Activated T-helper 2 cell treated with anti-CD3 and anti-CD28 coated beads, Interferon-gamma antibody, Interleukin-2, Interleukin-4, amounts not matched to agents 10 μg/mL and 5 μg/mL and 100 μg/mL, durations not matched to agents 14 hours and 24 hours and 36 hours (primary cell): ENCODE results near the gene ZNF22. TPM values are rescaled to one million over a fixed set of nuclear protein-coding genes. Genes with fewer than 3 reads are reported as not detected.
A peak's percentile ranks its signal among the peaks of the same experiment; 100 is the strongest.

Source experiments
- DNase-seq: peaks from one replicate; pipeline ENCODE4 v3.0.0; 2021; ENCODE audit warnings: low spot score
- H3K27ac Mint-ChIP-seq: one replicate; pipeline ENCODE4 v1.8.0; 2021; ENCODE audit warnings: mixed read lengths
- H3K27me3 Mint-ChIP-seq: one replicate; pipeline ENCODE4 v1.8.0; 2021; ENCODE audit warnings: low read depth, mixed read lengths
- H3K36me3 Mint-ChIP-seq: one replicate; pipeline ENCODE4 v1.8.0; 2021; ENCODE audit warnings: low read depth, mixed read lengths
- H3K4me1 Mint-ChIP-seq: one replicate; pipeline ENCODE4 v1.8.0; 2021; ENCODE audit warnings: low read depth, mixed read lengths
- H3K4me3 Mint-ChIP-seq: one replicate; pipeline ENCODE4 v1.8.0; 2021; ENCODE audit warnings: low read depth, mild to moderate bottlenecking, moderate library complexity, mixed read lengths
- H3K9me3 Mint-ChIP-seq: one replicate; pipeline ENCODE4 v1.8.0; 2021; ENCODE audit warnings: mixed read lengths
- intact Hi-C: fragments of 100-400 bp; cut with micrococcal nuclease; formaldehyde crosslinking; loops from one replicate; pipeline ENCODE4 v1.15.1; 2023
- total RNA-seq: library from RNA; stranded (reverse); gene quantifications from 2 replicates; pipeline ENCODE4 v1.2.3, GENCODE V29; 2022

The ZNF22 gene
- total RNA-seq, 1 donor from 2014 or later = 25.6 TPM

GRCh38 chr10:44992732-44993225, 7.9 kb upstream of the ZNF22 start:
- peaks cover 13% of the 10 kb centered on the region for H3K27me3 Mint-ChIP-seq
- intact Hi-C loops = no loop called here
- H3K27ac Mint-ChIP-seq = no peak overlapping the region
- peaks cover 21% of the 10 kb centered on the region for H3K4me1 Mint-ChIP-seq
- no peak overlapping the region for H3K4me3 Mint-ChIP-seq
- DNase-seq = no peak
- H3K36me3 Mint-ChIP-seq = no peaks in the 10 kb centered on the region
- no peaks in the 10 kb centered on the region for H3K9me3 Mint-ChIP-seq

DNA sequence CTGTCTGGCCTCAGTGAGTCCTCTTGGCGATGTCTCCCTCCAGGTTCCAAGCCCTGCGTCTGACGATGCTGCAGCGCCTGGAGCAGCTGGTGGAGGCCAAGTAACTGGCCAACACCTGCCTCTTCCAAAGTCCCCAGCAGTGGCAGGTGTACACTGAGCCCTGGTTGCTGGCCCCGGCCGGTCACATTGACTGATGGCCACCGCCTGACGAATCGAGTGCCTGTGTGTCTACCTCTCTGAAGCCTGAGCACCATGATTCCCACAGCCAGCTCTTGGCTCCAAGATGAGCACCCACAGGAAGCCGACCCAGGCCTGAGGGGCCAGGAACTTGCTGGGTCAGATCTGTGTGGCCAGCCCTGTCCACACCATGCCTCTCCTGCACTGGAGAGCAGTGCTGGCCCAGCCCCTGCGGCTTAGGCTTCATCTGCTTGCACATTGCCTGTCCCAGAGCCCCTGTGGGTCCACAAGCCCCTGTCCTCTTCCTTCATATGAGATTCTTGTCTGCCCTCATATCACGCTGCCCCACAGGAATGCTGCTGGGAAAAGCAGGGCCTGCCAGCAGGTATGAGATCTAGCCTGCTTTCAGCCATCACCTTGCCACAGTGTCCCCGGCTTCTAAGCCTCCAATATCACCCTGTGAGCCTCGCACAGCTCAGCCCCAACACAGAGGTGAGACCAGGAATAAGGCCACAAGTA, 7.3 kb upstream of the ZNF22 start:
- no peak overlapping the region for H3K27ac Mint-ChIP-seq
- intact Hi-C loops = no loop called here
- peaks cover 16% of the 10 kb centered on the region for H3K27me3 Mint-ChIP-seq
- no peaks in the 10 kb centered on the region for H3K36me3 Mint-ChIP-seq
- H3K4me3 Mint-ChIP-seq = no peak overlapping the region
- H3K9me3 Mint-ChIP-seq = no peaks in the 10 kb centered on the region
- DNase-seq = no peak
- peaks cover 21% of the 10 kb centered on the region for H3K4me1 Mint-ChIP-seq

DNA sequence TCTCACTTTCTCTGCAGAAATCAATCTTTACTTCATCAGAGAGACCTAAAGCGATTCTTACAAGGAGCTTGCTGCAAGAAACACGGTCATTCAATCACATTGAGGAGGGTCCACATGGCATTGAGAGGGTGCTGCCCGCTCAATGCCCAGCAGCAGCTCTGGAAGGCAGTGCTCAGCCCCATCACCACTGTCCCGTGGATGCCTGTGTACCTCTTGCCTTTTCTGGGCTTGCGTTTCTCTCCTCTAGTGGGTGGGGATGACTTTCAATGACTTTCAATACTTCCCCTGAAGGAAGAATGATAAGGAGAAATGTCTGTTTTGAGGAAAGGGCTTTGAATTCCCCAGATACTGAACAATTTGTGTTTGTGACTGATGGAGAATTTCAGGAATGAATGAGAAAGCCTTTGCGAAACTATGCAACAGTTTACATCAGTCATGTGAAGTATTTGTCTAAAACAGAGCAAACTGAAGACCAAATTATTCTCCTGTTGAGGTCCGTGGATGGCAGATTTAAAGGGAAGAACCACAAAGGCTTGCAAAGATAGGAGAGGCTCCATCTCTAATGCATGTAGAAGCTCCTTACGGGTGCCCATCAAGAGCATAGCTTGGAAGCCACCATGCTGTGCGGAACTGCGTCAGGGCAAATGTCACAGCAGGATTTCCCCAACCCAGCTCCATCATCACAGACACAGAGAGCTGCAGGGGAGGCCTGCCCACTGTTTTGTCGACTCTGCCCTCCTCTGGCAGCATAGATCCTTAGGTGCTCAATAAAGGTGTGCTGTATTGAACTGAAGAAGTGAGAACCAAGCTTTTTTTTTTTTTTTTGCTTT, 6.6 kb upstream of the ZNF22 start:
- intact Hi-C loops = no loop called here
- Mint-ChIP-seq H3K4me3 (no peak overlapping the region), H3K36me3 (no peaks in the 10 kb centered on the region), H3K4me1 (peaks cover 21% of the 10 kb centered on the region), H3K27ac (no peak overlapping the region), H3K9me3 (no peaks in the 10 kb centered on the region), H3K27me3 (peaks cover 17% of the 10 kb centered on the region)
- DNase-seq = no peak

GRCh38 chr10:44994752-44995530, 5.8 kb upstream of the ZNF22 start:
- no peak overlapping the region for H3K27ac Mint-ChIP-seq
- no peaks in the 10 kb centered on the region for H3K9me3 Mint-ChIP-seq
- H3K27me3 Mint-ChIP-seq = peaks cover 16% of the 10 kb centered on the region
- DNase-seq = no peak
- H3K36me3 Mint-ChIP-seq = peaks cover under 1% of the 10 kb centered on the region
- H3K4me3 Mint-ChIP-seq = no peak overlapping the region
- intact Hi-C loops = no loop called here
- peaks cover 27% of the 10 kb centered on the region for H3K4me1 Mint-ChIP-seq

DNA sequence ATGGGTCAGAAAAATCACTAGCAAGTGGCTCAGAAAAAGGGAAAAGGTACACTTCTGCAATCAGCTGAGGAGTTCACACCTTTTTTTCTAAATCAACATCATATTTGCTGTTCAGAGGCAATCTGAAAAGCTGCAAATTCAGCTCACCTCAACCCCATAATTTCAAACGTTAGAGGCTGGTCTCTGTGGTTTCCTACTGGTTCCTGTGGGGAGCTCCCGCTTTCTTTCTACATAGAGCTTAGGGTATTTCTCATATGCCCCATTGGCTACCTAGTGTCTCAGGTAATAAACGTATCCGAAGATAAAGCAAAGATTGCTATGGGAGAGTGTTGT, 5.2 kb upstream of the ZNF22 start:
- H3K27me3 Mint-ChIP-seq = peaks cover 13% of the 10 kb centered on the region
- peaks cover 32% of the 10 kb centered on the region for H3K4me1 Mint-ChIP-seq
- intact Hi-C loops = no loop called here
- peaks cover 4% of the 10 kb centered on the region for H3K36me3 Mint-ChIP-seq
- H3K27ac Mint-ChIP-seq = no peak overlapping the region
- H3K4me3 Mint-ChIP-seq = no peak overlapping the region
- no peaks in the 10 kb centered on the region for H3K9me3 Mint-ChIP-seq
- no peak for DNase-seq

DNA sequence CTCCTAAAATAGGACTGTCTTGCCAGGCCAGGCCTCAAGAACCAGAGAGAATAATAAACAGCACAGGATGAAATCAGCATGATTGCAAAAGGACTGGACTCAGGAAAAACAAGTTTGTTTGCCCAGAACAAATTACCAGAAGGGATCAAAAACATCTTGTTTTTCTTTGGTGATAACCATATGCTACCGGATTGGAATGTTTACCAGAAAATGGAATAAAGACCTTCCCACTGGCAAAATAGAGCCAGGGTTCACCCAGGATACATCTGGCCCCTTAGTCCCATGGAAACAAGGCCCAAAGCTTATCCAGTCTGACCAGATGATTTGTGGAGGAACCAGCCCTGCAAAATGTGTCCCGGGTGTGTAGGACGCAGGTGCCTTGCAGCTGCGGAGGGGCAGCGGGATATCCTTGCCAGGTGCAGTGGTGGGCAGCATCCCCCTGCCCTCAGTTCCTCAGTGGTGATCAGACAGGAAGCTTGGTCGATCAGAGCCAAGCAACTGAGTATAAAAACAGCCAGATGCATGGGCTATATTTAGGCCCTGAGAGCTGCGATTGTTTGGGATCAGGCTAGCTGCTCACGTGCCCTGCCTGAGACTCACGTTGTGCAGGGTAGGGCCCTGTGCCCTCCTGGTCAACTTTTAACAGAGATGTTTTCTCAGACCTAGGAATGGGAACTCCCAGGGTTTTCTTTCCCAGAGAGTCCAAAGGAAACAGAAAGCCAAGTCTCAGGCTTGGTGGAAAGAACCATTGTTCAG, 4.6 kb upstream of the ZNF22 start:
- DNase-seq = no peak
- Mint-ChIP-seq H3K27me3 (peaks cover 10% of the 10 kb centered on the region), H3K9me3 (no peaks in the 10 kb centered on the region), H3K4me1 (peaks cover 32% of the 10 kb centered on the region), H3K27ac (no peak overlapping the region), H3K4me3 (no peak overlapping the region), H3K36me3 (peaks cover 4% of the 10 kb centered on the region)
- intact Hi-C loops = no loop called here

- Mint-ChIP-seq H3K9me3 (peaks cover under 1% of the 10 kb centered on the region), H3K27ac (no peak overlapping the region), H3K4me1 (peaks cover 35% of the 10 kb centered on the region), H3K27me3 (peaks cover 10% of the 10 kb centered on the region), H3K36me3 (peaks cover 11% of the 10 kb centered on the region), H3K4me3 (no peak overlapping the region)
- intact Hi-C loops = no loop called here
- no peak for DNase-seq
Measured at GRCh38 chr10:44997105-44997748, 3.5 kb upstream of the ZNF22 start.

- no peak overlapping the region for H3K27ac Mint-ChIP-seq
- no peak for DNase-seq
- peaks cover 43% of the 10 kb centered on the region for H3K4me1 Mint-ChIP-seq
- H3K9me3 Mint-ChIP-seq = peaks cover 8% of the 10 kb centered on the region
- intact Hi-C loops = no loop called here
- H3K4me3 Mint-ChIP-seq = no peak overlapping the region
- peaks cover 21% of the 10 kb centered on the region for H3K36me3 Mint-ChIP-seq
- H3K27me3 Mint-ChIP-seq = peaks cover 10% of the 10 kb centered on the region
Measured at GRCh38 chr10:44998146-44998631, 2.5 kb upstream of the ZNF22 start.

DNA sequence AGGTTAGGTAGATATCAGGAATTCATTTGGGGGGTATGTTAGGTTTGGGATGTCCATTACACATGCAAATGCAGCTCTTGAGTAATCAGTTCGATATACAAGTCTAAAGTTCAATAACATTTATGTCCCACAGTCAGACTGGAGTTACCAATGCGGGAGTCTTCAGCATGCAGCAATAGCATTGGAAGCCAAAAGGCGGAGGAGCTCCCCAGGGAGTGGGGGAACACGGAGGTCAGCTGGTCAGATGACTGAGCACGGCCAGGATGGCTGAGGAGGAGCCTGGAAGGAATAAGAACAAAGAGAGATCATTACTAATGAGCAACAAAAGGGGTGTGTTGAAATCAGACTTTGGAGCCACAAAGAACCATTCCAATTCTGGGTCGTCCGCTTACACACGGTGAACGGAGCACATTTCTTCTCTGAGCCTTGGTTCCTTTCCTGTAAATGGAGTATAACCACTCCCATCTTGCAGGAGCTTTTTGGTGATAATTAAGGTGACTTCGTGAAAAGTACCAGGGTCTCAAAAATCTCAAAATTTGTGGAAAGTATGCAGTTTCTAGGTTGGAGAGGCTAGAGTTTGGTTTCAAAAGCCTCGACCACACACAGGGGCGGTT, 478 bp upstream of the ZNF22 start:
- Mint-ChIP-seq H3K36me3 (peaks cover 41% of the 10 kb centered on the region), H3K4me1 (peaks cover 42% of the 10 kb centered on the region), H3K4me3 (peak overlapping the region; percentile 86), H3K27ac (peak overlapping the region; percentile 93), H3K9me3 (peaks cover 22% of the 10 kb centered on the region), H3K27me3 (peaks cover 10% of the 10 kb centered on the region)
- intact Hi-C loops = loop anchor here (10.0 kb wide), 3 partner anchors 465 to 1185 kb away; partner anchors contain the start of gene ZFAND4
- no peak for DNase-seq

DNA sequence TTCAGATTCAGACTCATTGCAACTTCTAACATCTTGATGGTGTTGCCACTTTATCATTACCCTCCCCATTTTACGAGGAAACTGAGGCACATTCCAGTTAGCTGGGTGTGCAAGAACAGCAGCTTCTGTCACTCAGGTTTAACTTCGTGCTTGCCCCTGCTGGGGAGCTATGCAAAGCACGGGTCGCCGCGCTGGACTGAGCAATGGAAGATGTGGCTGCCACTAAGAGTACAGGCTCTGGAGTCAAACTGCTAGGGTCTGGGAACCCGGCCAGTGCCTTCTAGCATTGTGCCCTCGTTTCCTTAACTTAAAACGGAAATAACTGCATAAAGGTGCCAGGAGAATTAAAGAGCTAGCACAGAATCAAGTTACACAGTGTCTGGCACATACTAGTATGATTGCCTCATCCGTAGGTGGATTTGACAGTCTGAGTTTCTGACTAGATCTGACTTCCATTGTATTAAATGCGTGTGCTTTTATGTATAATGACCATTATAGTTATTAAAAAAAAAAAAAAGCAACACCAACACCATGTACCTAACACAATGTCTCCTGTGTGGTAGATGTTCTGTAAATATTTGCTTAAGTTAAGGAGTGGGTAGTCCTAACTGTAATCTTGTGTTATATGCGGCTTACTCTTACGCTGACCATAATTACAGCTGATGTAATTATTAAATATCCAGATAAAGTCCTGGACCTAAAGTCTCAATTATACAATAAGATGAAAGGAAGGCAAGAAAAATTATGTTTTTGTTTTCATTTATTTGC, 842 bp downstream of the ZNF22 start:
- H3K36me3 Mint-ChIP-seq = peaks cover 50% of the 10 kb centered on the region
- H3K9me3 Mint-ChIP-seq = peaks cover 22% of the 10 kb centered on the region
- peak overlapping the region; percentile 93 for H3K4me3 Mint-ChIP-seq
- DNase-seq = peak; percentile 52
- H3K27me3 Mint-ChIP-seq = peaks cover 10% of the 10 kb centered on the region
- peaks cover 29% of the 10 kb centered on the region for H3K4me1 Mint-ChIP-seq
- intact Hi-C loops = loop anchor here (10.0 kb wide), 3 partner anchors 463 to 1187 kb away; partner anchors contain the start of gene ZFAND4
- peak overlapping the region; percentile 96 for H3K27ac Mint-ChIP-seq
